CD4-positive, alpha-beta T cell treated with Interleukin-15 for 4 hours (primary cell): ENCODE results near the gene ARMC7.
"Not testable (repeated sequence)": the region's sequence is repeated elsewhere in the genome, so short reads cannot be mapped to it uniquely, and the experiment has no call there.

Experiments used
- DNase-seq: peaks from one replicate; pipeline ENCODE4 v3.0.0-alpha.2; 2020; ENCODE audit warnings: low spot score

ARMC7 gene

GRCh38 chr17:75102385-75102821 is 7.4 kb upstream of the ARMC7 start:
- DNase-seq = no peak

GRCh38 chr17:75103601-75104554 is 5.9 kb upstream of the ARMC7 start:
- DNase-seq = no peak

GRCh38 chr17:75105126-75106080 is 4.4 kb upstream of the ARMC7 start:
- no peak for DNase-seq

- no peak for DNase-seq
Measured at GRCh38 chr17:75108193-75108592, 1.6 kb upstream of the ARMC7 start.

GRCh38 chr17:75109046-75109406 is 743 bp upstream of the ARMC7 start:
- no peak for DNase-seq

GRCh38 chr17:75110234-75110937 is 617 bp downstream of the ARMC7 start:
- DNase-seq = no peak

- no peak for DNase-seq
Measured at GRCh38 chr17:75111777-75112335, 2.1 kb downstream of the ARMC7 start.

GRCh38 chr17:75113798-75114551 is 4.2 kb downstream of the ARMC7 start:
- DNase-seq = peak; percentile 93

- no peak for DNase-seq
Measured at GRCh38 chr17:75114552-75115314, 5.0 kb downstream of the ARMC7 start.

- DNase-seq = no peak
Measured at GRCh38 chr17:75115555-75115954, 5.8 kb downstream of the ARMC7 start.

GRCh38 chr17:75116737-75117136 is 7.0 kb downstream of the ARMC7 start:
- no peak for DNase-seq

- DNase-seq = no peak
Measured at GRCh38 chr17:75118307-75118706, 8.5 kb downstream of the ARMC7 start.

- peak; percentile 78 for DNase-seq
Measured at GRCh38 chr17:75124041-75124818, 14.5 kb downstream of the ARMC7 start.

- DNase-seq = no peak
Measured at GRCh38 chr17:75124819-75125162, 15.0 kb downstream of the ARMC7 start.

- DNase-seq = no peak
Measured at GRCh38 chr17:75125984-75126383, 16.2 kb downstream of the ARMC7 start.

GRCh38 chr17:75126954-75127353 is 17.2 kb downstream of the ARMC7 start:
- no peak for DNase-seq

GRCh38 chr17:75127936-75128335 is 18.2 kb downstream of the ARMC7 start:
- DNase-seq = not testable (repeated sequence)

- DNase-seq = no peak
Measured at GRCh38 chr17:75128694-75129505, 19.1 kb downstream of the ARMC7 start.

GRCh38 chr17:75129576-75129975 is 19.8 kb downstream of the ARMC7 start:
- no peak for DNase-seq
